ENCODE measurements around the gene TMEM225B.

GRCh38 chr7:99639267-99639666 is 41.2 kb downstream of the TMEM225B start:
- no peak for TF ChIP-seq ZNF8 (CRISPR knock-in tag; IDR thresholded peaks at IDR 0.05)
- TF ChIP-seq ISL1 (CRISPR knock-in tag; IDR thresholded peaks at IDR 0.05), result no peak
- TF ChIP-seq RARB (CRISPR knock-in tag; IDR thresholded peaks at IDR 0.05), result no peak
- TF ChIP-seq PATZ1 (CRISPR knock-in tag; IDR thresholded peaks at IDR 0.05; ENCODE audit: borderline replicate concordance), result no peak
